ENCODE data around the gene LDB2. TPM values are rescaled to one million over a fixed set of nuclear protein-coding genes. Genes with fewer than 3 reads are reported as not detected.

LDB2 gene
- total and polyA plus RNA-seq, 2 donors (not counting 1 experiment from before 2014, with no cell fraction given): 41.6 to 78.3 TPM

DNA sequence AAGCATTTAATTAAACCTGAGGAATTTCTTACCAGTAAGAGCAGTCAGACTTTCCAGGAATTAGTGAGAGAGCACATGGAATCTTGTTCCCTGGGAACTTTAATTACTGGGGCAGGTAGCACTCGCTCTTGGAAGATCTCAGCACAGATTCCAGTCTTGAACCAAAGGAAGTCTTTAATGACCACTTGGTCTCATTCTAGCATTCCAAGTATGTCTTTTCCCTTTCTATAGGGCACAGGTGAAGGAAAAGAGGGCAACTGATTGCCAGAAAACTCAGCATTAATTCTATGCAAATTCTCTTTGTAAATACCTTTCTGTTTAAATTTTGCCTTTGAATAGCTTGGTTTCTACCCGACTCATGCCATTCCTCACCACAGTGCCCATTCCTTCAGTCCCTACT, 236.6 kb downstream of the LDB2 start:
- Histone ChIP-seq H3K9ac (ENCODE audit: insufficient read depth, low read length) (no peak overlapping the region), H3K4me1 (ENCODE audit: control insufficient read depth, extremely low read depth, insufficient read depth, low read length) (peaks cover 4% of the 10 kb centered on the region), H3K79me2 (ENCODE audit: control insufficient read depth, insufficient read depth, low read length) (no peaks in the 10 kb centered on the region), H3K4me2 (ENCODE audit: extremely low read depth, insufficient read depth, low read length) (no peak overlapping the region), H3K27me3 (ENCODE audit: control insufficient read depth, insufficient read depth, low read length) (no peaks in the 10 kb centered on the region), H3K36me3 (ENCODE audit: control insufficient read depth, insufficient read depth, low read length) (no peaks in the 10 kb centered on the region), H3K9me3 (ENCODE audit: control insufficient read depth, insufficient read depth, low read depth, low read length) (no peaks in the 10 kb centered on the region), H3K4me3 (replicated peaks in 1 of 4; ENCODE audit: control extremely low read depth in 1 of 4, insufficient read depth in 1 of 4, low read depth in 3 of 4, low read length in 4 of 4) (no peak overlapping the region), H4K20me1 (ENCODE audit: control insufficient read depth, extremely low read depth, insufficient read depth, low read length) (no peaks in the 10 kb centered on the region), H3K27ac (ENCODE audit: insufficient read depth, low read length) (no peak overlapping the region), H2AFZ (ENCODE audit: low read length) (no peak overlapping the region)
- no peak for TF ChIP-seq EZH2 (IDR thresholded peaks at IDR 0.05; ENCODE audit: low read length, missing control alignments)
- TF ChIP-seq, protein P1, sequence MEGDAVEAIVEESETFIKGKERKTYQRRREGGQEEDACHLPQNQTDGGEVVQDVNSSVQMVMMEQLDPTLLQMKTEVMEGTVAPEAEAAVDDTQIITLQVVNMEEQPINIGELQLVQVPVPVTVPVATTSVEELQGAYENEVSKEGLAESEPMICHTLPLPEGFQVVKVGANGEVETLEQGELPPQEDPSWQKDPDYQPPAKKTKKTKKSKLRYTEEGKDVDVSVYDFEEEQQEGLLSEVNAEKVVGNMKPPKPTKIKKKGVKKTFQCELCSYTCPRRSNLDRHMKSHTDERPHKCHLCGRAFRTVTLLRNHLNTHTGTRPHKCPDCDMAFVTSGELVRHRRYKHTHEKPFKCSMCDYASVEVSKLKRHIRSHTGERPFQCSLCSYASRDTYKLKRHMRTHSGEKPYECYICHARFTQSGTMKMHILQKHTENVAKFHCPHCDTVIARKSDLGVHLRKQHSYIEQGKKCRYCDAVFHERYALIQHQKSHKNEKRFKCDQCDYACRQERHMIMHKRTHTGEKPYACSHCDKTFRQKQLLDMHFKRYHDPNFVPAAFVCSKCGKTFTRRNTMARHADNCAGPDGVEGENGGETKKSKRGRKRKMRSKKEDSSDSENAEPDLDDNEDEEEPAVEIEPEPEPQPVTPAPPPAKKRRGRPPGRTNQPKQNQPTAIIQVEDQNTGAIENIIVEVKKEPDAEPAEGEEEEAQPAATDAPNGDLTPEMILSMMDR (conservative IDR thresholded peaks at IDR 0.05 in 1 of 2, IDR thresholded peaks at IDR 0.05 in 1 of 2; ENCODE audit: low read depth in 1 of 2, low read length in 2 of 2): no peak
- DNase-seq (ENCODE audit: low read depth in 2 of 2): peak in 1 of 2 donors; percentile 43

GRCh38 chr4:16660656-16661055, 237.8 kb downstream of the LDB2 start:
- Histone ChIP-seq H3K36me3 (ENCODE audit: control insufficient read depth, insufficient read depth, low read length) (no peaks in the 10 kb centered on the region), H3K4me2 (ENCODE audit: extremely low read depth, insufficient read depth, low read length) (no peak overlapping the region), H4K20me1 (ENCODE audit: control insufficient read depth, extremely low read depth, insufficient read depth, low read length) (no peaks in the 10 kb centered on the region), H3K4me3 (replicated peaks in 1 of 4; ENCODE audit: control extremely low read depth in 1 of 4, insufficient read depth in 1 of 4, low read depth in 3 of 4, low read length in 4 of 4) (no peak overlapping the region), H2AFZ (ENCODE audit: low read length) (no peak overlapping the region), H3K4me1 (ENCODE audit: control insufficient read depth, extremely low read depth, insufficient read depth, low read length) (no peaks in the 10 kb centered on the region), H3K9me3 (ENCODE audit: control insufficient read depth, insufficient read depth, low read depth, low read length) (no peaks in the 10 kb centered on the region), H3K27me3 (ENCODE audit: control insufficient read depth, insufficient read depth, low read length) (no peaks in the 10 kb centered on the region), H3K9ac (ENCODE audit: insufficient read depth, low read length) (no peak overlapping the region), H3K27ac (ENCODE audit: insufficient read depth, low read length) (no peak overlapping the region), H3K79me2 (ENCODE audit: control insufficient read depth, insufficient read depth, low read length) (no peaks in the 10 kb centered on the region)
- TF ChIP-seq, protein P1 (conservative IDR thresholded peaks at IDR 0.05 in 1 of 2, IDR thresholded peaks at IDR 0.05 in 1 of 2; ENCODE audit: low read depth in 1 of 2, low read length in 2 of 2): no peak
- TF ChIP-seq EZH2 (IDR thresholded peaks at IDR 0.05; ENCODE audit: low read length, missing control alignments): no peak
- DNase-seq (ENCODE audit: low read depth in 2 of 2): no peak

- no peaks in the 10 kb centered on the region for H3K4me1 ChIP-seq (ENCODE audit: control insufficient read depth, extremely low read depth, insufficient read depth, low read length)
- no peak overlapping the region for H3K4me2 ChIP-seq (ENCODE audit: extremely low read depth, insufficient read depth, low read length)
- H3K27me3 ChIP-seq (ENCODE audit: control insufficient read depth, insufficient read depth, low read length): no peaks in the 10 kb centered on the region
- H3K9me3 ChIP-seq (ENCODE audit: control insufficient read depth, insufficient read depth, low read depth, low read length): no peaks in the 10 kb centered on the region
- H3K9ac ChIP-seq (ENCODE audit: insufficient read depth, low read length): no peak overlapping the region
- DNase-seq (ENCODE audit: low read depth in 2 of 2): no peak
- no peaks in the 10 kb centered on the region for H3K36me3 ChIP-seq (ENCODE audit: control insufficient read depth, insufficient read depth, low read length)
- H3K79me2 ChIP-seq (ENCODE audit: control insufficient read depth, insufficient read depth, low read length): no peaks in the 10 kb centered on the region
- H2AFZ ChIP-seq (ENCODE audit: low read length): no peak overlapping the region
- no peak for TF ChIP-seq EZH2 (IDR thresholded peaks at IDR 0.05; ENCODE audit: low read length, missing control alignments)
- TF ChIP-seq, protein P1 (conservative IDR thresholded peaks at IDR 0.05 in 1 of 2, IDR thresholded peaks at IDR 0.05 in 1 of 2; ENCODE audit: low read depth in 1 of 2, low read length in 2 of 2): no peak
- H3K4me3 ChIP-seq (replicated peaks in 1 of 4; ENCODE audit: control extremely low read depth in 1 of 4, insufficient read depth in 1 of 4, low read depth in 3 of 4, low read length in 4 of 4): no peak overlapping the region
- no peaks in the 10 kb centered on the region for H4K20me1 ChIP-seq (ENCODE audit: control insufficient read depth, extremely low read depth, insufficient read depth, low read length)
- no peak overlapping the region for H3K27ac ChIP-seq (ENCODE audit: insufficient read depth, low read length)
These were observed 238.8 kb downstream of the LDB2 start for GRCh38 chr4:16659694-16660093.
